A549 (cell line): ENCODE measurements around the gene CCL17. TPM values are rescaled to one million over a fixed set of nuclear protein-coding genes. Genes with fewer than 3 reads are reported as not detected.

Experiments used
- ATAC-seq, 2 experiments: fragments of 200-7000 bp in 1 of 2; fragments of >200 bp in 1 of 2; cut with Nextera tagmentation in 1 of 2; cut with Tn5 transposase in 1 of 2; 3 replicates each; pipeline versions ENCODE4 v1.8.0 to v1.9.1; 2018 to 2020; ENCODE audit warnings: mild to moderate bottlenecking in 1 of 2, moderate library complexity in 1 of 2
- CTCF ChIA-PET: fragments of 300-600 bp; sonication (Branson Sonifier 250); formaldehyde crosslinking; extraction: SDS; loops from one replicate; lab custom pipeline; 2021; ENCODE audit warnings: antibody characterized with exemption, inconsistent platforms; lab: Yijun Ruan, JAX
- POLR2A ChIA-PET: fragments of 350-600 bp; formaldehyde crosslinking; extraction: SDS; loops from one replicate; lab custom pipeline; 2021; ENCODE audit warnings: antibody characterized with exemption, inconsistent platforms; lab: Yijun Ruan, JAX
- DNase-seq, 2 experiments: peaks; one replicate each; pipeline versions ENCODE4 v3.0.0 to v3.0.0-alpha.2; 2011 to 2016; ENCODE audit warnings: low read depth in 1 of 2, low spot score in 1 of 2
- FAIRE-seq: peaks from 2 replicates; lab custom pipeline; 2011; peaks lifted over from hg19 to GRCh38; lab: Jason Lieb, UNC
- H3K27ac ChIP-seq, 2 experiments: fragments of >200 bp; sonication (Bioruptor Twin); formaldehyde crosslinking; 3 replicates each; pipeline ENCODE4 v1.5.1; 2016 to 2017
- H3K4me1 ChIP-seq: fragments of >200 bp; sonication (Bioruptor Twin); formaldehyde crosslinking; 3 replicates; pipeline ENCODE4 v1.6.1; 2016
- H3K4me2 ChIP-seq: fragments of >200 bp; sonication (Bioruptor Twin); formaldehyde crosslinking; 3 replicates; pipeline ENCODE4 v1.6.1; 2016
- H3K4me3 ChIP-seq: fragments of >200 bp; sonication (Bioruptor Twin); formaldehyde crosslinking; 3 replicates; pipeline ENCODE4 v1.5.1; 2016
- H3K9me3 ChIP-seq: fragments of >200 bp; sonication (Bioruptor Twin); formaldehyde crosslinking; 3 replicates; pipeline ENCODE4 v1.6.1; 2016
- CBX2 ChIP-seq: fragments of 200-600 bp; sonication (generic); IDR thresholded peaks from 2 replicates; pipeline ENCODE4 v1.6.1; 2016; ENCODE audit warnings: low read depth, mild to moderate bottlenecking, borderline replicate concordance
- HES2 ChIP-seq: fragments of >200 bp; sonication (Bioruptor Twin); formaldehyde crosslinking; IDR thresholded peaks from 2 replicates; pipeline ENCODE4 v1.6.1; 2016
- HOXB13 ChIP-seq: fragments of 250-450 bp; sonication (Bioruptor Pico); IDR thresholded peaks from 2 replicates; pipeline ENCODE4 v1.5.0; 2020; ENCODE audit warnings: low read depth, mild to moderate bottlenecking, moderate library complexity
- HOXB5 ChIP-seq: fragments of 250-450 bp; sonication (Bioruptor Pico); IDR thresholded peaks from 2 replicates; pipeline ENCODE4 v1.5.0; 2020; ENCODE audit warnings: mild to moderate bottlenecking, moderate library complexity
- KDM1A ChIP-seq: fragments of 200-600 bp; sonication (generic); IDR thresholded peaks from 2 replicates; pipeline ENCODE4 v1.6.1; 2016; ENCODE audit warnings: low read depth, mild to moderate bottlenecking
- KDM5A ChIP-seq: fragments of 200-600 bp; sonication (generic); IDR thresholded peaks from 2 replicates; pipeline ENCODE4 v1.6.1; 2016; ENCODE audit warnings: antibody characterized with exemption, mild to moderate bottlenecking
- MAZ ChIP-seq: fragments of 150-350 bp; IDR thresholded peaks from 2 replicates; pipeline ENCODE4 v1.6.1; 2014; ENCODE audit warnings: antibody characterized with exemption, low read depth, low read length, borderline replicate concordance
- PBX3 ChIP-seq: IDR thresholded peaks from 2 replicates; pipeline ENCODE4 v1.6.1; 2012
- POLR2A ChIP-seq: IDR thresholded peaks from 2 replicates; pipeline ENCODE4 v1.6.1; 2012; ENCODE audit warnings: mild to moderate bottlenecking, low read length
- RARB ChIP-seq: fragments of 250-450 bp; sonication (Bioruptor Pico); IDR thresholded peaks from 2 replicates; pipeline ENCODE4 v1.8.0; 2021; ENCODE audit warnings: mild to moderate bottlenecking, moderate library complexity
- REST ChIP-seq: fragments of 200-600 bp; sonication (generic); IDR thresholded peaks from 2 replicates; pipeline ENCODE4 v1.6.1; 2016; ENCODE audit warnings: antibody characterized with exemption, mild to moderate bottlenecking, moderate library complexity
- RNF2 ChIP-seq: fragments of 200-600 bp; sonication (generic); IDR thresholded peaks from 2 replicates; pipeline ENCODE4 v1.6.1; 2016; ENCODE audit warnings: low read depth, mild to moderate bottlenecking, antibody characterized with exemption, moderate library complexity, borderline replicate concordance
- SREBF2 ChIP-seq: fragments of 450-650 bp; IDR thresholded peaks from 2 replicates; pipeline ENCODE4 v1.6.1; 2014; ENCODE audit warnings: mild to moderate bottlenecking, moderate library complexity
- USF2 ChIP-seq: fragments of 450-650 bp; IDR thresholded peaks from 2 replicates; pipeline ENCODE4 v1.6.1; 2014; ENCODE audit warnings: antibody characterized with exemption
- WGBS: methylation state at CpG from one replicate; pipeline ENCODE4 v1.1.6; 2017; ENCODE audit errors: missing lambda C conversion rate; 5-methylcytosine and 5-hydroxymethylcytosine counted together
- polyA plus RNA-seq, 4 experiments: library from polyadenylated mRNA; depleted of rRNA in 3 of 4; stranded (reverse); fragments of >200 nt; fragmentation: RNase III in 1 of 4; extraction: RNeasy Plus Mini Kit Qiagen cat#74134 plus additional on column Dnase treatment in 1 of 4; gene quantifications; 2 replicates in 3 of 4; 3 replicates in 1 of 4; pipeline ENCODE4 v1.2.3, GENCODE V29; 2011 to 2017
- TF ChIP-seq, protein P1 (sequence below): fragments of >200 bp; sonication (Bioruptor Twin); formaldehyde crosslinking; IDR thresholded peaks from 3 replicates; pipeline ENCODE4 v1.5.1; 2016
- TF ChIP-seq, protein P2 (sequence below): fragments of 250-450 bp; sonication (Bioruptor Pico); IDR thresholded peaks from 2 replicates; pipeline ENCODE4 v1.5.0; 2020; ENCODE audit warnings: low read depth, mild to moderate bottlenecking, moderate library complexity

The CCL17 gene
- polyA plus RNA-seq, 2 of the 4 experiments (the other 2 are of a cell fraction) = not detected

- TF ChIP-seq HOXB13 = no peak
- TF ChIP-seq, protein P1, sequence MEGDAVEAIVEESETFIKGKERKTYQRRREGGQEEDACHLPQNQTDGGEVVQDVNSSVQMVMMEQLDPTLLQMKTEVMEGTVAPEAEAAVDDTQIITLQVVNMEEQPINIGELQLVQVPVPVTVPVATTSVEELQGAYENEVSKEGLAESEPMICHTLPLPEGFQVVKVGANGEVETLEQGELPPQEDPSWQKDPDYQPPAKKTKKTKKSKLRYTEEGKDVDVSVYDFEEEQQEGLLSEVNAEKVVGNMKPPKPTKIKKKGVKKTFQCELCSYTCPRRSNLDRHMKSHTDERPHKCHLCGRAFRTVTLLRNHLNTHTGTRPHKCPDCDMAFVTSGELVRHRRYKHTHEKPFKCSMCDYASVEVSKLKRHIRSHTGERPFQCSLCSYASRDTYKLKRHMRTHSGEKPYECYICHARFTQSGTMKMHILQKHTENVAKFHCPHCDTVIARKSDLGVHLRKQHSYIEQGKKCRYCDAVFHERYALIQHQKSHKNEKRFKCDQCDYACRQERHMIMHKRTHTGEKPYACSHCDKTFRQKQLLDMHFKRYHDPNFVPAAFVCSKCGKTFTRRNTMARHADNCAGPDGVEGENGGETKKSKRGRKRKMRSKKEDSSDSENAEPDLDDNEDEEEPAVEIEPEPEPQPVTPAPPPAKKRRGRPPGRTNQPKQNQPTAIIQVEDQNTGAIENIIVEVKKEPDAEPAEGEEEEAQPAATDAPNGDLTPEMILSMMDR = no peak
- TF ChIP-seq KDM5A = no peak
- no peak for TF ChIP-seq MAZ
- TF ChIP-seq SREBF2 = no peak
- TF ChIP-seq, protein P2, sequence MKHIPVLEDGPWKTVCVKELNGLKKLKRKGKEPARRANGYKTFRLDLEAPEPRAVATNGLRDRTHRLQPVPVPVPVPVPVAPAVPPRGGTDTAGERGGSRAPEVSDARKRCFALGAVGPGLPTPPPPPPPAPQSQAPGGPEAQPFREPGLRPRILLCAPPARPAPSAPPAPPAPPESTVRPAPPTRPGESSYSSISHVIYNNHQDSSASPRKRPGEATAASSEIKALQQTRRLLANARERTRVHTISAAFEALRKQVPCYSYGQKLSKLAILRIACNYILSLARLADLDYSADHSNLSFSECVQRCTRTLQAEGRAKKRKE = no peak
These were observed 40.1 kb downstream of the CCL17 start (continued) for GRCh38 chr16:57444711-57445110.

- Histone ChIP-seq H3K4me2 (peak overlapping the region; percentile 97; the same call in 2 of the 3 replicates), H3K9me3 (no peaks in the 10 kb centered on the region), H3K27ac (no peak overlapping the region), H3K4me3 (no peak overlapping the region; the same call in 2 of the 3 replicates), H3K4me1 (peaks cover 27% of the 10 kb centered on the region)
- POLR2A ChIA-PET = no interaction called here
- DNase-seq (no peak), ATAC-seq (no peak), FAIRE-seq (no peak)
- TF ChIP-seq HES2 (no peak), PBX3 (no peak), POLR2A (no peak), USF2 (no peak), REST (no peak), CBX2 (no peak), RARB (no peak), RNF2 (no peak), KDM1A (no peak), HOXB5 (CRISPR knock-in tag) (no peak)
- 96% methylated on average over 2 of the region's 2 CpGs for WGBS
- CTCF ChIA-PET = interaction anchor here (1.0 to 3.3 kb wide), 4 partner anchors 9 to 145 kb away, joined by 3 to 20 read pairs (median 10); no protein-coding TSS in a partner anchor
These were observed 40.9 kb downstream of the CCL17 start for GRCh38 chr16:57445510-57445909.
